ENCODE results near the gene HSF2BP. TPM values are rescaled to one million over a fixed set of nuclear protein-coding genes. Genes with fewer than 3 reads are reported as not detected.
A peak's percentile ranks its signal among the peaks of the same experiment; 100 is the strongest.

HSF2BP gene
- total RNA-seq, 1 experiment from 2014 or later = 1.5 TPM

DNA sequence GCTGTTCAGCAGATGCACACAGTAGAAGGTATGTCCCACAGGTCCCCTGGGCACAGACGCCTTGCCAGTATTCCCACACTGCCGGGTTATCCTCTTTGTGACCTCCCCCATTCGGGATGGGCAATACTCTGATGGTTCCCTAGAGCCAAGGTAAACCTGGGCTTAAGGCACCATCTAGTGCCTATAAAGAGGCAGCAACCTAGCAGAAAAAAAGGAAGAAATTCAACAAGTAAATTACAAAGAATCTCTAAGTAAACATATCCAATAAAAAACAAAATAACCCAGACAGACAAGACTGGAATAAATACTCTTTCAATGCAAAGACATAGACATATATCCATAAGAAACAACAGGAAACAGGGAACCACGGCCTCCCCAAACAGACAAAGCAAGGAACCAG, 39.4 kb downstream of the HSF2BP start:
- Histone ChIP-seq H3K79me1 (ENCODE audit: insufficient read depth, low read depth, low read length, poor library complexity, severe bottlenecking) (no peaks in the 10 kb centered on the region), H4K5ac (ENCODE audit: insufficient read length, low read depth, low read length) (no peak overlapping the region), H3K9me3 (ENCODE audit: control insufficient read depth, low read depth, low read length) (no peaks in the 10 kb centered on the region), H4K91ac (ENCODE audit: insufficient read length, low read depth, low read length) (no peak overlapping the region), H3K4ac (ENCODE audit: low read depth, low read length) (no peak overlapping the region), H3K14ac (ENCODE audit: insufficient read depth, low read length) (no peak overlapping the region), H3K18ac (ENCODE audit: insufficient read length, low read depth, low read length) (no peak overlapping the region), H4K8ac (replicated peaks; ENCODE audit: insufficient read length, low read depth, low read length) (no peak overlapping the region), H2BK120ac (ENCODE audit: low read depth, low read length, poor library complexity, severe bottlenecking) (no peak overlapping the region), H3K4me2 (ENCODE audit: insufficient read depth, insufficient read length, low read length) (no peak overlapping the region), H2BK5ac (ENCODE audit: insufficient read length, low read length) (no peak overlapping the region), H3T11ph (ENCODE audit: low read length) (no peak overlapping the region), H3K56ac (ENCODE audit: insufficient read length, low read depth, low read length) (no peak overlapping the region), H3K79me2 (ENCODE audit: insufficient read depth, low read length) (no peaks in the 10 kb centered on the region), H3K23ac (ENCODE audit: insufficient read length, low read depth, low read length) (no peak overlapping the region), H2AFZ (ENCODE audit: low read length) (no peak overlapping the region), H3K23me2 (ENCODE audit: insufficient read length, low read depth, low read length, poor library complexity, severe bottlenecking) (no peaks in the 10 kb centered on the region), H2AK5ac (ENCODE audit: insufficient read length, low read length) (no peak overlapping the region), H3K9ac (ENCODE audit: extremely low read depth, insufficient read length, low read length) (no peak overlapping the region), H3K27ac (ENCODE audit: insufficient read length, low read depth, low read length) (no peak overlapping the region), H2BK20ac (ENCODE audit: low read depth, low read length, poor library complexity, severe bottlenecking) (no peak overlapping the region), H4K20me1 (ENCODE audit: control insufficient read depth, insufficient read depth, insufficient read length) (no peaks in the 10 kb centered on the region), H3K27me3 (ENCODE audit: insufficient read depth, low read length) (no peaks in the 10 kb centered on the region), H2BK15ac (ENCODE audit: low read depth, low read length) (no peak overlapping the region), H2BK12ac (ENCODE audit: insufficient read length, low read depth, low read length) (no peak overlapping the region), H3K4me1 (ENCODE audit: insufficient read depth, low read length) (no peaks in the 10 kb centered on the region)
- TF ChIP-seq, protein P1, sequence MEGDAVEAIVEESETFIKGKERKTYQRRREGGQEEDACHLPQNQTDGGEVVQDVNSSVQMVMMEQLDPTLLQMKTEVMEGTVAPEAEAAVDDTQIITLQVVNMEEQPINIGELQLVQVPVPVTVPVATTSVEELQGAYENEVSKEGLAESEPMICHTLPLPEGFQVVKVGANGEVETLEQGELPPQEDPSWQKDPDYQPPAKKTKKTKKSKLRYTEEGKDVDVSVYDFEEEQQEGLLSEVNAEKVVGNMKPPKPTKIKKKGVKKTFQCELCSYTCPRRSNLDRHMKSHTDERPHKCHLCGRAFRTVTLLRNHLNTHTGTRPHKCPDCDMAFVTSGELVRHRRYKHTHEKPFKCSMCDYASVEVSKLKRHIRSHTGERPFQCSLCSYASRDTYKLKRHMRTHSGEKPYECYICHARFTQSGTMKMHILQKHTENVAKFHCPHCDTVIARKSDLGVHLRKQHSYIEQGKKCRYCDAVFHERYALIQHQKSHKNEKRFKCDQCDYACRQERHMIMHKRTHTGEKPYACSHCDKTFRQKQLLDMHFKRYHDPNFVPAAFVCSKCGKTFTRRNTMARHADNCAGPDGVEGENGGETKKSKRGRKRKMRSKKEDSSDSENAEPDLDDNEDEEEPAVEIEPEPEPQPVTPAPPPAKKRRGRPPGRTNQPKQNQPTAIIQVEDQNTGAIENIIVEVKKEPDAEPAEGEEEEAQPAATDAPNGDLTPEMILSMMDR (conservative IDR thresholded peaks at IDR 0.05) = peak; percentile 56
- Mint-ChIP-seq H3K4me3 (no peak overlapping the region), H3K36me3 (ENCODE audit: insufficient read depth in 1 of 3, low read depth in 3 of 3) (peaks cover 6 to 9% (median 9%) of the 10 kb centered on the region in 3 experiments; a peak in 6 of 7 replicates), H3K9me3 (peaks cover 15 to 16% of the 10 kb centered on the region in 2 experiments), H3K4me1 (no peaks in the 10 kb centered on the region), H3K27ac (no peak overlapping the region), H3K27me3 (ENCODE audit: low read depth) (no peaks in the 10 kb centered on the region)
- no peak for DNase-seq
- no CpG with 5 or more reads among the region's 4 CpGs for WGBS (ENCODE audit: extremely low coverage, insufficient read length, low lambda C conversion rate)
